Measurements from ENCODE around the gene MOGAT2.
"Not testable (repeated sequence)": the region's sequence is repeated elsewhere in the genome, so short reads cannot be mapped to it uniquely, and the experiment has no call there.

Gene MOGAT2

DNA sequence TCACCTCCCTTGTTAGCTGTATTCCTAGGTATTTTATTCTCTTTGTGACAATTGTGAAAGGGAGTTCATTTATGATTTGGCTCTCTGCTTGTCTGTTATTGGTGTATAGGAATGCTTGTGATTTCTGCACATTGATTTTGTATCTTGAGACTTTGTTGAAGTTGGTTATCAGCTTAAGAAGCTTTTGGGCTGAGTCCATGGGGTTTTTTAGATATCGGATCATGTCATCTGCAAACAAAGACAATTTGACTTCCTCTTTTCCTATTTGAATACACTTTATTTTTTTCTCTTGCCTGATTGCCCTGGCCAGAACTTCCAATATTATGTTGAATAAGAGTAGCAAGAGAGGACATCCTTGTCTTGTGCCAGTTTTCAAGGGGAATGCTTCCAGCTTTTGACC lies 33.8 kb upstream of the MOGAT2 start:
- not testable (repeated sequence) for H3K27me3 ChIP-seq (ENCODE audit: insufficient read depth, poor library complexity, severe bottlenecking); DNase-seq (ENCODE audit: low read depth in 1 of 2, low spot score in 1 of 2); H3K27ac ChIP-seq (replicated peaks); H3K4me3 ChIP-seq (replicated peaks; ENCODE audit: insufficient read depth, low read length)
- TF ChIP-seq SPI1 (IDR thresholded peaks at IDR 0.05; ENCODE audit: borderline replicate concordance, low read depth): peak; percentile 62; the same call in 1 of the 2 replicates

DNA sequence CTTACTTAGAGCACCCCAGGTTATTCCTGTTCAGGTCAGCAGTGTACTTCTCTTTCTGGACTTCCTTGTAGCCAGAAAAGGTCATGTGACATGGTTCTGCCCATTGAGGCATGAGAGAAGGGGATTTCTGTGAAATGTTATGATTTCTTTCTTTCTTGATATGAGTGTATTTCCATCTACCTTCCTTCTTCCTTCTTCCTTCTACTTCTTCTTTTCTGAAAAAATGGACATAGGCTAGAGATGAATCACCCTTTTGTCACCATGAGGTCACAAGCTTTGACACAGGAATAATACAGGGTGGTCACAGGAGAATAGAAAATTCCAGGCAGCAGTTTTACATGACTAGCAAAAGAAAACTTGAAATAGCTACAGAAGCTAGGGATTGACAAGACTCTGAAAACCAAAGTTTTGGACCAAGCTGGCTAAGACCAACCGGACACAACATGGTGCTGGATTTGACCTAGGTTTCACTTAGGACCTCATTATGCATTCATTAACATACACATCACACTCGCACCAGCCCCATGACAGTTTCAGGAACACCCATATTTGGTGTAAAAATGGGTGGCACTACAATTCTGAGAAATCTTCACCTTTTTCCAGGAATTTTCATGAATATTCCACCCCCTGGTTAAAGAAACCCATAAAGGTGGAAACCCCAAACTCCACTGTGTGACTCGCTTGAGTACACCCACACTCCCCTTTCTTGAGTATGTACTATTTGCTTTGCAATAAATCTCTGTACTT lies 27.6 kb upstream of the MOGAT2 start:
- no peak overlapping the region for H3K4me3 ChIP-seq (replicated peaks; ENCODE audit: insufficient read depth, low read length)
- TF ChIP-seq, protein P1, sequence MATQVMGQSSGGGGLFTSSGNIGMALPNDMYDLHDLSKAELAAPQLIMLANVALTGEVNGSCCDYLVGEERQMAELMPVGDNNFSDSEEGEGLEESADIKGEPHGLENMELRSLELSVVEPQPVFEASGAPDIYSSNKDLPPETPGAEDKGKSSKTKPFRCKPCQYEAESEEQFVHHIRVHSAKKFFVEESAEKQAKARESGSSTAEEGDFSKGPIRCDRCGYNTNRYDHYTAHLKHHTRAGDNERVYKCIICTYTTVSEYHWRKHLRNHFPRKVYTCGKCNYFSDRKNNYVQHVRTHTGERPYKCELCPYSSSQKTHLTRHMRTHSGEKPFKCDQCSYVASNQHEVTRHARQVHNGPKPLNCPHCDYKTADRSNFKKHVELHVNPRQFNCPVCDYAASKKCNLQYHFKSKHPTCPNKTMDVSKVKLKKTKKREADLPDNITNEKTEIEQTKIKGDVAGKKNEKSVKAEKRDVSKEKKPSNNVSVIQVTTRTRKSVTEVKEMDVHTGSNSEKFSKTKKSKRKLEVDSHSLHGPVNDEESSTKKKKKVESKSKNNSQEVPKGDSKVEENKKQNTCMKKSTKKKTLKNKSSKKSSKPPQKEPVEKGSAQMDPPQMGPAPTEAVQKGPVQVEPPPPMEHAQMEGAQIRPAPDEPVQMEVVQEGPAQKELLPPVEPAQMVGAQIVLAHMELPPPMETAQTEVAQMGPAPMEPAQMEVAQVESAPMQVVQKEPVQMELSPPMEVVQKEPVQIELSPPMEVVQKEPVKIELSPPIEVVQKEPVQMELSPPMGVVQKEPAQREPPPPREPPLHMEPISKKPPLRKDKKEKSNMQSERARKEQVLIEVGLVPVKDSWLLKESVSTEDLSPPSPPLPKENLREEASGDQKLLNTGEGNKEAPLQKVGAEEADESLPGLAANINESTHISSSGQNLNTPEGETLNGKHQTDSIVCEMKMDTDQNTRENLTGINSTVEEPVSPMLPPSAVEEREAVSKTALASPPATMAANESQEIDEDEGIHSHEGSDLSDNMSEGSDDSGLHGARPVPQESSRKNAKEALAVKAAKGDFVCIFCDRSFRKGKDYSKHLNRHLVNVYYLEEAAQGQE (IDR thresholded peaks at IDR 0.05; ENCODE audit: insufficient replicate concordance, low read depth): no peak
- TF ChIP-seq SPI1 (IDR thresholded peaks at IDR 0.05; ENCODE audit: borderline replicate concordance, low read depth): no peak
- TF ChIP-seq GABPA (IDR thresholded peaks at IDR 0.05; ENCODE audit: low read depth): no peak
- TF ChIP-seq POLR2AphosphoS5 (IDR thresholded peaks at IDR 0.05; ENCODE audit: low read depth): no peak
- TF ChIP-seq, protein P2, sequence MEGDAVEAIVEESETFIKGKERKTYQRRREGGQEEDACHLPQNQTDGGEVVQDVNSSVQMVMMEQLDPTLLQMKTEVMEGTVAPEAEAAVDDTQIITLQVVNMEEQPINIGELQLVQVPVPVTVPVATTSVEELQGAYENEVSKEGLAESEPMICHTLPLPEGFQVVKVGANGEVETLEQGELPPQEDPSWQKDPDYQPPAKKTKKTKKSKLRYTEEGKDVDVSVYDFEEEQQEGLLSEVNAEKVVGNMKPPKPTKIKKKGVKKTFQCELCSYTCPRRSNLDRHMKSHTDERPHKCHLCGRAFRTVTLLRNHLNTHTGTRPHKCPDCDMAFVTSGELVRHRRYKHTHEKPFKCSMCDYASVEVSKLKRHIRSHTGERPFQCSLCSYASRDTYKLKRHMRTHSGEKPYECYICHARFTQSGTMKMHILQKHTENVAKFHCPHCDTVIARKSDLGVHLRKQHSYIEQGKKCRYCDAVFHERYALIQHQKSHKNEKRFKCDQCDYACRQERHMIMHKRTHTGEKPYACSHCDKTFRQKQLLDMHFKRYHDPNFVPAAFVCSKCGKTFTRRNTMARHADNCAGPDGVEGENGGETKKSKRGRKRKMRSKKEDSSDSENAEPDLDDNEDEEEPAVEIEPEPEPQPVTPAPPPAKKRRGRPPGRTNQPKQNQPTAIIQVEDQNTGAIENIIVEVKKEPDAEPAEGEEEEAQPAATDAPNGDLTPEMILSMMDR (IDR thresholded peaks at IDR 0.05; ENCODE audit: insufficient read depth, low read length): no peak
- no peak overlapping the region for H3K27ac ChIP-seq (replicated peaks)
- peaks cover 3% of the 10 kb centered on the region for H3K27me3 ChIP-seq (ENCODE audit: insufficient read depth, poor library complexity, severe bottlenecking)
- no peak for DNase-seq (ENCODE audit: low read depth in 1 of 2, low spot score in 1 of 2)

DNA sequence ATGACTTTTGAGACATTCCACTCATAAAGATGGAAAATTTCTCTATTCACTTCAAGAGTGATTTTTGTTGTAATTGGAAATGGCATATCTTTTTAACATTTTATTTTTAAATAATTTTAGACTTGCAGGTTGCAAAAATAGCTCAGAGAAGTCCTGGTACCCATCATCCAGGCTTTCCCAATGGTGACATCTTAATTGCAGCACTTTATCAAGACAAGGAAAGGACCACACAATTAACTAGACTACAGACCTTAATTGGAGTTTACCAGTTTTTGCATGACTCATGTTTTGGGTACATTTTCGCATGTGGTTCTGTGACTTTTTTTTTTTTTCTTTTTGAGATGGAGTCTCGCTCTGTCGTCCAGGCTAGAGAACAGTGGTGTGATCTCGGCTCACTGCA lies 25.8 kb upstream of the MOGAT2 start:
- H3K27me3 ChIP-seq (ENCODE audit: insufficient read depth, poor library complexity, severe bottlenecking): peaks cover 4% of the 10 kb centered on the region
- H3K4me3 ChIP-seq (replicated peaks; ENCODE audit: insufficient read depth, low read length): no peak overlapping the region
- no peak overlapping the region for H3K27ac ChIP-seq (replicated peaks)
- TF ChIP-seq GABPA (IDR thresholded peaks at IDR 0.05; ENCODE audit: low read depth) (no peak), SPI1 (IDR thresholded peaks at IDR 0.05; ENCODE audit: borderline replicate concordance, low read depth) (no peak), POLR2AphosphoS5 (IDR thresholded peaks at IDR 0.05; ENCODE audit: low read depth) (no peak)
- TF ChIP-seq, protein P1 (IDR thresholded peaks at IDR 0.05; ENCODE audit: insufficient replicate concordance, low read depth): no peak
- TF ChIP-seq, protein P2 (IDR thresholded peaks at IDR 0.05; ENCODE audit: insufficient read depth, low read length): no peak
- no peak for DNase-seq (ENCODE audit: low read depth in 1 of 2, low spot score in 1 of 2)

DNA sequence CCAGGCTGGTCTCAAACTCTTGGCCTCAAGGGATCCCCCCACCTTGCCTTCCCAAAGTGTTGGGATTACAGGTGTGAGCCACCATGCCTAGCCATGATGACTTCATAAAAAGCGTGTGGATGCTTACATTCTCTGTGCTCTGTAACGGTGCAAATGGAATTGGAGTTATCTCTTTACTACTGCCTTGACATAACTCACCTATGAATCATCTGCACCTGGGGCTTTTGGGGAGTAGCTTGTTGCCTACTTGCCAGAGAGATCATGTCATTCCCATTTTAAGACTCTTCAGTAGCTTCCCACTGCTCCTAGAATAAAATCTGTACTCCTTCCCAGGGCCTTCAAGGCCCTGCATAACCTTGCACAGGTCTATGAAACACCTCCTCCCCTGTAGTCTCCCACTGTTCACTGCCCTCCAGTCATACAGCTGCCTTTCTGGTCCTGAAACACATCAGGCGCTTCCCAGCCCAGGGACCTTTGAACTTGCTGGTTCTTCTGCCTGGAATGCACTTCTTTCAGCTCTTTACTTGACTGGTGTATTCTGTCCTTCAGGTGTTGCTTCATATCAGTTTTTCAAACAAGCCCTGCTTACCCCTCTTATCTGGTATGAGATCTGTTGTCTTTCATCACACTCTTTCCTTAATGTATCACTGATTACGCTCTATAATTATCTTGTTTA lies 19.6 kb upstream of the MOGAT2 start:
- Histone ChIP-seq H3K27me3 (ENCODE audit: insufficient read depth, poor library complexity, severe bottlenecking) (peaks cover 9% of the 10 kb centered on the region), H3K27ac (replicated peaks) (no peak overlapping the region), H3K4me3 (replicated peaks; ENCODE audit: insufficient read depth, low read length) (no peak overlapping the region)
- DNase-seq (ENCODE audit: low read depth in 1 of 2, low spot score in 1 of 2): no peak
- TF ChIP-seq, protein P1 (IDR thresholded peaks at IDR 0.05; ENCODE audit: insufficient replicate concordance, low read depth): no peak
- TF ChIP-seq SPI1 (IDR thresholded peaks at IDR 0.05; ENCODE audit: borderline replicate concordance, low read depth) (no peak), GABPA (IDR thresholded peaks at IDR 0.05; ENCODE audit: low read depth) (no peak), POLR2AphosphoS5 (IDR thresholded peaks at IDR 0.05; ENCODE audit: low read depth) (no peak)
- TF ChIP-seq, protein P2 (IDR thresholded peaks at IDR 0.05; ENCODE audit: insufficient read depth, low read length): no peak
